DMS153 treated with DMSO at 0.1 percent for 48 hours (cell line): ENCODE data around the gene IFNK.
A peak's percentile ranks its signal among the peaks of the same experiment; 100 is the strongest.

Source experiments
- DNase-seq: peaks from one replicate; lab custom pipeline; 2025; ENCODE audit not compliant: unreplicated experiment; lab: John Stamatoyannopoulos, UW

Gene IFNK

GRCh38 chr9:27510780-27511179 lies 13.3 kb upstream of the IFNK start:
- no peak for DNase-seq

- no peak for DNase-seq
Observed at GRCh38 chr9:27511771-27512170, 12.3 kb upstream of the IFNK start.

DNA sequence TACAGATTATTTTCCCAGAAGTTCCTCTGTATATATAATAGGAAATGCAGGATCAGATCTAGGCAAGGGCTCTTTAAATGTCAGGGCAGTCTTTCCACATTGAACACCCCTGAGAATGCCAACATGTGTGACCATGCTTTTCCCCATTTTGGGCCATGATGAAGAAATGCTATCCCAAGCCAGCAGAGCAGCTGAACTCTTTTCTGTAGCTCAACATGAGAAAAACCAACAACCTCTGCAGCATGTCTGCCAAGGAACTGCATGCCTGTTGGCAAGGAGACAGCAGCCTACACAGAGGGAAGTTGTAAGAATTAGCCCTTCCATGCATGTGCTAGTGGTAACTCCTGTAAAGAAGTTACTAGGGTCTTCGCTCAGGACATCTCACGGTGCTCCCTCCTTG lies 9.5 kb upstream of the IFNK start:
- no peak for DNase-seq

- DNase-seq, result no peak
Observed at GRCh38 chr9:27518006-27518405, 6.1 kb upstream of the IFNK start.

DNA sequence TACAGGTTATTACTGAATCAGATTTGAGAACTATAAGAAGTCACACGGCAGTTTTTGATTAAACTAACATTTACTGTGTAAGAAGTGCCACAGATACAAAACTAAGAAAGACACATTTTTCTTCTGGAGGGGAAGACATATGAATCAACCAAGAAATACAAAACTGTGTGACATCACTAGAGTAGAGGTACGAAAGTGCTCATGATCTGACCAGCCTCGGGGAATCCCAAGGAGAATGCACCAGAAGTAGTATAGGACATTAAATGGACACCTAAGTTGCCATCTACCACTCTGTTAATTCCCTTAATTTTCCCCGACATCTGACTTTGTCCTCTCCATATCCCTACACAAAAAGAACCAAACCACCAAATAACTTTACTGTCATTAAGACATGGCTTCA lies 5.3 kb upstream of the IFNK start:
- no peak for DNase-seq

DNA sequence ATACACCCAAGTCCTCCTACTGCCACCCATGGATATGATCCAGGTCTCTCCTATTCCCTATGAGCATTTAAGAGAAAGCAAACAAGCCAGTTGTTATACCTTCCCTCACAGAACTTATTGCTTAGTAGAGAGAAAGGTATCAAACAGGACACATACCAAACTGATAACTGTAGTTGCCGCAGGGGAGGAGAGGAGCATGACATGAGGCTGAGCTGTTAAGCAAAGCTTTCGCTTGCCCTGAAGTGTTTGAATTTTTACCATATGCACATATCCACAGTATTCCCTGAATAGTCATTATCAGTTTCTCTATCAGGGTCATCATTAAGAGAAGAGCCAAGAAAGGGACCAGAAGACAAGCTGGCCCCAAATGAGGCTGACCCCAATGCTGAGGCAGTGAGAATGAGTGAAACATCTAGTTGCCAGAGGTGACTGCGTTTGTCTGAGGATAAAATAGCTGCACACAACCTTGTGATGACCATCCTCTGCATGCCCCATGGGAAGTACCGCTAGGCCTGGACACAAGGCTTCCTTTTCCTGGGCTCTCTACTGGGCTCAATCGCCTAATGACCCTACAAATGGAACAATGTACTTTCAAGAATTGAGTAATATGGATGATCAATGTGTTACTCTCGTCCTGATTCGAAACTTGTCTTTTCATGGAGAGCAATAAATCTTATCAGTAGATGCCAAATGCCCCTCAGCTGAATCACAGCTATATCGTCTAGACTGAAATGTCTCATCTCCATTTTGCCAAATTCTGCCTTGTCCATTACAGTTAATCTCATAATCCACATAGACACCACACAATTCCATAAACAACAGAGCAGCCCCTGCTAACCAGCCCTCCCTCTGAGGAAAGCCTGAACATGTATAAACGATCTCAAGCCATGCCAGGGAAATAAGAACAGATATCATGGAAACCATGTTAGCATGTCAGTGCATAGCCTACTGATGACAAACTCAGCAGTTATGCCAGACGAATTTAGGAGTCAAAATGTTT lies 4.3 kb upstream of the IFNK start:
- no peak for DNase-seq

- DNase-seq, result no peak
Observed at GRCh38 chr9:27520986-27521385, 3.1 kb upstream of the IFNK start.

- no peak for DNase-seq
Observed at GRCh38 chr9:27523141-27523540, 949 bp upstream of the IFNK start.

GRCh38 chr9:27527702-27528075 lies 3.6 kb downstream of the IFNK start:
- no peak for DNase-seq

DNA sequence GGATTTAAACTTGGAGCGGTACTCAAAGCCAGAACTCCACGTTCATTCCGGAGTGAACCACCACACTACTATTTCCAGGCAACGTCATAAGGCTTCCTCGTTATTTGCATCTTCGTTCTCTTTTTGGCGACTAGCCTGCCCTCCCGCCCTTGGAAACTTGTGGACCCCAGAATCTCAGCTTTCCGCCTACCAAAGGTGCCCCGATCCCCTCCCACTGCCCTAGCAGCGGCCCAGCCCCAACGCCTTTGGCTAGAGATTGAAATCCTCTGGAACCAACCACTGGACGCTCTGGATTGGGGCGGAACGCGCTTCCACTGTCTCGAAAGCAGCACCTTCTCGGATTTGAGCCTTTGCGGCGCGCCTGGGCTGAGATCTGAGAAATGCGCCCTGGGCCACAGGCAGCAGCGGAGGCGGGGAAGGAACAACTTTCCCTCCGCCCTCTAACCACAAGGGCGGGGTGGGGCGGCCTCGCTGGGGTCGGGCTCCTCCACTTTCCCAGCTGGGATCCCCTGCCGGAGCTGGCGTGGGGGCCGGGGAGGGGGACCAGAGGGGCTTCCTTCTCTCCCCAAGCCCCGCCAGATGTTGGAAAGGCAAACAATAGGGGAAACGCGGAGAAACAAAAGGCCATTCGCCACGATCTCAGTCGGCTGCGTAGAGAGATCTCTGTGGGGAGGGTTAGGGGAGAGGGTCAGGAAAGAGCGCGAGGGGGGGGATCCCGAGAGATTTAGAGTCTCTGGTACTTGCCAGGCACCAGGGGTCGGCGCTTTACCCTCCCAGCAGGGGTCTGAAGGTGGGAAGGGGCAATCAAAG lies 4.2 kb downstream of the IFNK start:
- no peak for DNase-seq

DNA sequence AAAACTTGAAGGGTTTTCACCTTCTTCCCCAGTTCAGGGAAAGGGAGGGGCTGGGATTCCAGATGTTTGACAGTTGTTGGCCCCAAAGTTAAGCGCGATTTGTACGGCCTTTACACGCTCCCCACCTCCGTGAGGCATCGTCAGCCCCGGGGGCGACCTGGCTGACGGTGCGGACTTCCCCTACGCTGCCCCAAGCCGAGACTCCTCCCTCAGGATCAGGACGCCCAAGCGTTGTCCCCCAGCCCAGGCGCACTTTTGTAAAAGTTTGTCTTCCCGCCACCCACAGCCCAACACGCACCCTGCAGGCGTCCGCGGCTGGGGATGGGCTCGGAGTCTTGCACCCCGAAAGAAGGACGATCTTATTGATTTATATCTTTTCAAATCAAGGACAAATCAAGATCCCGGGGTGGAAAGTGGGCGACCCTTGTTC lies 4.8 kb downstream of the IFNK start:
- DNase-seq, result no peak

- peak; percentile 16 for DNase-seq
Observed at GRCh38 chr9:27529316-27530278, 5.5 kb downstream of the IFNK start, which contains the start of gene MOB3B. Gene MOB3B (minus strand): TSS chr9:27529814. CDS start chr9:27455550, 74,264 bp downstream.

- DNase-seq, result no peak
Observed at GRCh38 chr9:27530915-27531755, 7.0 kb downstream of the IFNK start.

DNA sequence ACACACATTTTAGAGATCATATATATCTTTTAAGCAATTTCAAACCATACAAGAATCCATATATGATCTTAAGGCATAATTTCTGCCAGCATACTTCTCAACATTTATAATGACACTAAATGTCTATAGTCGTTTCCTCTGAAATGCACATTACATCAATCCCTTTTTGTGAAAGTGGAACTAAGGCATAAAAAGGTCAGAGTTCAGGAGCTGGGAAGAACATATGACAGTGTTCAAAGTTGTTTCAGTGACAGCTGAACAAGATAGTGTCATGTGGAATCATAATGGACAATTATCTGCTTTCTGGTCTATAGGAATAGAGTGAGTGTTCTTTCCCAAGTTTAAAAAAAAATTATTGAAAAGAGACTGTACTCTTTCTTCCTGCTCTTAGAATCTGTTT lies 8.0 kb downstream of the IFNK start:
- DNase-seq, result no peak

GRCh38 chr9:27533311-27533710 lies 9.2 kb downstream of the IFNK start:
- no peak for DNase-seq

GRCh38 chr9:27534131-27534530 lies 10.0 kb downstream of the IFNK start:
- DNase-seq, result no peak

DNA sequence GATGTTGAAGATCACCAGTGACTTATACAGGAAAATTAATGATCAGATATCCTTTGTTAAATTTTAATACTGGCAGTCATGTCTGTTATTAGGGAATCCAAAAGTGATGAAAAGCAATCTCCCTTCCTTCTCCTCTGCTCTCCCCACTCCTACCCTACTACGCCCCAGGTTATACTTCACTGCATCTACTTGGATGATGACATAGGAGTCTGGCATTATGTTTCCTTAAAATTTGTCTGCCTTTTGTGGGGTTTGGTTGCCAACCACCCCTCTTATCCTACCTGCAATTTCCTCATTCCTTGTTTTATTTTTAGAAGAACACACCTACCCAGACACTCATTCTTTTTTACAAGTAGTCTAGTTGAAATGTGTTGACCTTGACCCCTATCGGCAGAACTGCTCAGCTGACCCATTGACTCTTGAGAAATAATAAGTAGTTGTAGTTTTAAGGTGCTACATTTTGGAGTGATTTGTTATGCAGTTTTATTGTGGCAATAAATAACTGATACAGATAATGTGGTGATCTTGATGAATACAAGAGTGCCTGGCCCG lies 10.6 kb downstream of the IFNK start:
- no peak for DNase-seq

DNA sequence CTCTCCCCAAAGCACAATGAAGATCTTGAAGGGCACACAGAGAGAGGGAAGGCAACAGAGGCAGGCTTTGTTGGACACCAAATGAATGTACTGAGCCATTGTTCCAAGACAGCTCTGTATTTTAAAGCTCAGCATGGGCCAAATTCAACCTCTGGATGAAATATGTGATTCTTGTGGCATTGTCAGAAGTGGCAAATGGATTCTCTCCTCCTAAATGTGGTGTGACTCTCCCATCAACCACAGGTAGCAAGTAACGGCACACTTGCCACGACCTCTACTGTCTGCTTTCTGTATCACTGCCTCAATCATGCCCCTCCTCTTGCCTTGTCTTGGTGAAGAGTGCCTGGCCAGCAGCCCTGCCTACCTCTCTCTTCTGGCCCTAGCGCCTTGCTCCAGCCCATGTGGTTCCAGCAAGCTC lies 11.6 kb downstream of the IFNK start:
- DNase-seq, result no peak

- no peak for DNase-seq
Observed at GRCh38 chr9:27536168-27536567, 12.1 kb downstream of the IFNK start.
